ENCODE measurements around the gene BNIP2.
"Not testable (repeated sequence)": the region's sequence is repeated elsewhere in the genome, so short reads cannot be mapped to it uniquely, and the experiment has no call there.

BNIP2 gene

DNA sequence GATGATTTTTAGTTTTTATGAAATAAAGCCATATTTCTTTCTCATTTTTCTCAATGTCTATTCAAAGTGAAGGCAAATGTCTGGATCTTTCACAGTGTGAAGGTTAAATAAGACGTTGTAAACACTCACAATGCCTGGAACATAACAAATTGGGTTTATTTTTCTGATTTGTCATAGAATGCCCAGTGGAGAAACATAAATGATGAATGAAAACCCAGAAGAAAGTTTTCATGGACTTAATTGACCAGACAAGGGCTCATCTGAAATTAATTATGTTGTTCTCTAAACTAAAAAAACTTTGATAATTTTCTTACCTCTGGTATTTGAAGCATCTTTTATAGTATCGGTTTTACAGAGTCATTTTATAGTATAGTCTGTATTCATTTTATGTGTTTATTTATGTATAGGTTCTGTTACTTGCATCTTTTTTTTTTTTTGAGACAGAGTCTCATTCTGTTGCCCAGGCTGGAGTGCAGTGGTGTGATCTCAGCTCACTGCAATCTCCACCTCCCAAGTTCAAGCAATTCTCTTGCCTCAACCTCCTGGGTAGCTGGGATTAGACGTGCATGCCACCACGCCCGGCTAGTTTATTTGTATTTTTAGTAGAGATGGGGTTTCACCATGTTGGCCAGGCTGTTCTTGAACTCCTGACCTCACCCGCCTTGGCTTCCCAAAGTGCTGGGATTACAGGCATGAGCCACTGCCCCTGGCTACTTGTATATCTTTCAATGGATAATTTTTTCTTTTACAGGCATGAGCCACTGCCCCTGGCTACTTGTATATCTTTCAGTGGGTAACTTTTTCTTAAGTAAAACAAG, 15.1 kb upstream of the BNIP2 start:
- no peaks in the 10 kb centered on the region for H3K9me3 Mint-ChIP-seq

GRCh38 chr15:59702351-59702750, 13.2 kb upstream of the BNIP2 start:
- no peaks in the 10 kb centered on the region for H3K36me3 Mint-ChIP-seq (ENCODE audit: low read depth)
- H3K4me3 Mint-ChIP-seq = no peak overlapping the region
- TF ChIP-seq, protein P1, sequence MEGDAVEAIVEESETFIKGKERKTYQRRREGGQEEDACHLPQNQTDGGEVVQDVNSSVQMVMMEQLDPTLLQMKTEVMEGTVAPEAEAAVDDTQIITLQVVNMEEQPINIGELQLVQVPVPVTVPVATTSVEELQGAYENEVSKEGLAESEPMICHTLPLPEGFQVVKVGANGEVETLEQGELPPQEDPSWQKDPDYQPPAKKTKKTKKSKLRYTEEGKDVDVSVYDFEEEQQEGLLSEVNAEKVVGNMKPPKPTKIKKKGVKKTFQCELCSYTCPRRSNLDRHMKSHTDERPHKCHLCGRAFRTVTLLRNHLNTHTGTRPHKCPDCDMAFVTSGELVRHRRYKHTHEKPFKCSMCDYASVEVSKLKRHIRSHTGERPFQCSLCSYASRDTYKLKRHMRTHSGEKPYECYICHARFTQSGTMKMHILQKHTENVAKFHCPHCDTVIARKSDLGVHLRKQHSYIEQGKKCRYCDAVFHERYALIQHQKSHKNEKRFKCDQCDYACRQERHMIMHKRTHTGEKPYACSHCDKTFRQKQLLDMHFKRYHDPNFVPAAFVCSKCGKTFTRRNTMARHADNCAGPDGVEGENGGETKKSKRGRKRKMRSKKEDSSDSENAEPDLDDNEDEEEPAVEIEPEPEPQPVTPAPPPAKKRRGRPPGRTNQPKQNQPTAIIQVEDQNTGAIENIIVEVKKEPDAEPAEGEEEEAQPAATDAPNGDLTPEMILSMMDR (IDR thresholded peaks at IDR 0.05) = no peak
- no peaks in the 10 kb centered on the region for H3K9me3 Mint-ChIP-seq
- H3K4me1 Mint-ChIP-seq = no peaks in the 10 kb centered on the region
- no peak for DNase-seq
- H3K27me3 Mint-ChIP-seq (ENCODE audit: low read depth, poor library complexity) = peaks cover 26% of the 10 kb centered on the region
- no peak overlapping the region for H3K27ac Mint-ChIP-seq

More for the DNA sequence above, 15.1 kb upstream of the BNIP2 start:
- Mint-ChIP-seq H3K4me3 (no peak overlapping the region), H3K27ac (no peak overlapping the region), H3K36me3 (ENCODE audit: low read depth) (no peaks in the 10 kb centered on the region), H3K27me3 (ENCODE audit: low read depth, poor library complexity) (peaks cover 26% of the 10 kb centered on the region), H3K4me1 (no peaks in the 10 kb centered on the region)
- DNase-seq = no peak
- TF ChIP-seq, protein P1 (IDR thresholded peaks at IDR 0.05) = no peak

GRCh38 chr15:59701880-59702279, 12.8 kb upstream of the BNIP2 start:
- no peak overlapping the region for H3K27ac Mint-ChIP-seq
- H3K4me1 Mint-ChIP-seq = no peaks in the 10 kb centered on the region

GRCh38 chr15:59699810-59700431, 10.8 kb upstream of the BNIP2 start:
- no peak for DNase-seq
- Mint-ChIP-seq H3K9me3 (no peaks in the 10 kb centered on the region), H3K27me3 (ENCODE audit: low read depth, poor library complexity) (peaks cover 35% of the 10 kb centered on the region), H3K36me3 (ENCODE audit: low read depth) (no peaks in the 10 kb centered on the region), H3K4me1 (no peaks in the 10 kb centered on the region), H3K27ac (no peak overlapping the region), H3K4me3 (no peak overlapping the region)
- TF ChIP-seq, protein P1 (IDR thresholded peaks at IDR 0.05) = no peak

More at GRCh38 chr15:59701880-59702279, 12.8 kb upstream of the BNIP2 start:
- TF ChIP-seq, protein P1 (IDR thresholded peaks at IDR 0.05) = no peak
- H3K36me3 Mint-ChIP-seq (ENCODE audit: low read depth) = no peaks in the 10 kb centered on the region
- DNase-seq = no peak
- peaks cover 27% of the 10 kb centered on the region for H3K27me3 Mint-ChIP-seq (ENCODE audit: low read depth, poor library complexity)
- H3K9me3 Mint-ChIP-seq = no peaks in the 10 kb centered on the region
- H3K4me3 Mint-ChIP-seq = no peak overlapping the region

DNA sequence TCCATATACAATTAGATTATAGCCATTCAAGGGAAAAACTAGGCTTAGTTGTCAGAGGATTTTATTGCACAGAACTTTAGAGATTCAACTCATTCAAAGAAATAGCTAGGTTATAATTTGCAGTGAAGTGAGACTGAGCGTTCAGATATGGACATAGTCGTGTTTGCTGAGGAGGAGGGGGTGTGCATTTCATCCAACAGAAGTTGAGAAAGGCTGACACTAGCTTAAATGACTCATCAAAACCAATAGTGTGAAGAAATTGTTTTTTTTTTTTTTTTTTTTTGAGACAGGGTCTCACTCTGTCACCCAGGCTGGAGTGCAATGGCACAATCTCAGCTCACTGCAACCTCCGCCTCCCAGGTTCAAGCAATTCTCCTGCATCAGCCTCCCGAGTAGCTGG, 8.9 kb upstream of the BNIP2 start:
- H3K9me3 Mint-ChIP-seq; H3K4me1 Mint-ChIP-seq; DNase-seq; H3K27ac Mint-ChIP-seq; H3K36me3 Mint-ChIP-seq (ENCODE audit: low read depth); H3K4me3 Mint-ChIP-seq: not testable (repeated sequence)
- peaks cover 39% of the 10 kb centered on the region for H3K27me3 Mint-ChIP-seq (ENCODE audit: low read depth, poor library complexity)

GRCh38 chr15:59696332-59696731, 7.2 kb upstream of the BNIP2 start:
- Mint-ChIP-seq H3K9me3 (no peaks in the 10 kb centered on the region), H3K27ac (peak overlapping the region; percentile 56), H3K4me3 (no peak overlapping the region), H3K27me3 (ENCODE audit: low read depth, poor library complexity) (peaks cover 34% of the 10 kb centered on the region), H3K4me1 (no peaks in the 10 kb centered on the region), H3K36me3 (ENCODE audit: low read depth) (no peaks in the 10 kb centered on the region)
- no peak for DNase-seq
- TF ChIP-seq, protein P1 (IDR thresholded peaks at IDR 0.05) = no peak

Data from nephron progenitor cell (in vitro differentiated cells).